Measurements from ENCODE around the gene RNF115.

DNA sequence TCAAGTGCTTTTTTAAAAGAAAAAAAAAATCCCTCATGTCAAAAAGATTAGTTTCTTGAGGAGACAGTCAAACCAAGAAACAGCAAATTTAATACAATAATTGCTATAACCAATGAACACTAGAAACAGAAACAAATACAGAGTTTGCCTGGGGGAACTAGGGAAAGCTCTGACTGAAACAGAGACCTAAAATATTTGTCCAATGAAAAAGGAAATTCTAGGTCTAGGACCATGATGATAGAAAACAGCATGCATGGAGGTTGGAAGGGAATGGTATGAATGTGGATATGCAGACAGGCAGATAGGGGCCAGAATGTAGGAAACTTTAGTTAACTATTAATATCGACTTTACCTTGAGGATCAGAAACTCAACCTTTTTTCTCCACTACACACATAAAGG is 31.4 kb downstream of the RNF115 start:
- TF ChIP-seq, protein P1, sequence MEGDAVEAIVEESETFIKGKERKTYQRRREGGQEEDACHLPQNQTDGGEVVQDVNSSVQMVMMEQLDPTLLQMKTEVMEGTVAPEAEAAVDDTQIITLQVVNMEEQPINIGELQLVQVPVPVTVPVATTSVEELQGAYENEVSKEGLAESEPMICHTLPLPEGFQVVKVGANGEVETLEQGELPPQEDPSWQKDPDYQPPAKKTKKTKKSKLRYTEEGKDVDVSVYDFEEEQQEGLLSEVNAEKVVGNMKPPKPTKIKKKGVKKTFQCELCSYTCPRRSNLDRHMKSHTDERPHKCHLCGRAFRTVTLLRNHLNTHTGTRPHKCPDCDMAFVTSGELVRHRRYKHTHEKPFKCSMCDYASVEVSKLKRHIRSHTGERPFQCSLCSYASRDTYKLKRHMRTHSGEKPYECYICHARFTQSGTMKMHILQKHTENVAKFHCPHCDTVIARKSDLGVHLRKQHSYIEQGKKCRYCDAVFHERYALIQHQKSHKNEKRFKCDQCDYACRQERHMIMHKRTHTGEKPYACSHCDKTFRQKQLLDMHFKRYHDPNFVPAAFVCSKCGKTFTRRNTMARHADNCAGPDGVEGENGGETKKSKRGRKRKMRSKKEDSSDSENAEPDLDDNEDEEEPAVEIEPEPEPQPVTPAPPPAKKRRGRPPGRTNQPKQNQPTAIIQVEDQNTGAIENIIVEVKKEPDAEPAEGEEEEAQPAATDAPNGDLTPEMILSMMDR (IDR thresholded peaks at IDR 0.05), result no peak
- TF ChIP-seq POLR2AphosphoS5 (IDR thresholded peaks at IDR 0.05) (no peak), POLR2A (IDR thresholded peaks at IDR 0.05; ENCODE audit: low read depth) (no peak), EP300 (IDR thresholded peaks at IDR 0.05) (no peak)

Data from esophagus muscularis mucosa (tissue), 4 donors.